ENCODE measurements around the gene NME9.

DNA sequence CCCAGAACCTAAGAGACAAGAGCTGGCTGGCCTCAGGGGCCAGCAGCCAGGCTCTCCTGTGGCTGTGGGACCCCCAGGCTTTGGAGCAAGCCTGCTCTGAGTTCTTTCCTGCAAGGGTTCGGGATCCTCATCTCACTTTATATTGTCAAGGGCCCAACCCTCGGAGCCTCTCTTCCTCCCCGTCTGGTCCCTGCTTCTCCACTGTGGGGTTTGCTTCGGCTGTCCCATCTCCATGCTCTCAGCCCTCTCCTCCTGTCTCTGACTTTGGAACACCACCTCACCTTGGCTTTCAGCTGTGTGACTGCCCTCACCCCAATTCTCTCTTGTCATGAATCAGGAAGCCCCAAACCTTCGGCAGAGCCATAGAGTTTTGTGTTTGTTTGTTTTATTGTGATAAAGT lies 48.7 kb upstream of the NME9 start:
- TF ChIP-seq, protein P1, sequence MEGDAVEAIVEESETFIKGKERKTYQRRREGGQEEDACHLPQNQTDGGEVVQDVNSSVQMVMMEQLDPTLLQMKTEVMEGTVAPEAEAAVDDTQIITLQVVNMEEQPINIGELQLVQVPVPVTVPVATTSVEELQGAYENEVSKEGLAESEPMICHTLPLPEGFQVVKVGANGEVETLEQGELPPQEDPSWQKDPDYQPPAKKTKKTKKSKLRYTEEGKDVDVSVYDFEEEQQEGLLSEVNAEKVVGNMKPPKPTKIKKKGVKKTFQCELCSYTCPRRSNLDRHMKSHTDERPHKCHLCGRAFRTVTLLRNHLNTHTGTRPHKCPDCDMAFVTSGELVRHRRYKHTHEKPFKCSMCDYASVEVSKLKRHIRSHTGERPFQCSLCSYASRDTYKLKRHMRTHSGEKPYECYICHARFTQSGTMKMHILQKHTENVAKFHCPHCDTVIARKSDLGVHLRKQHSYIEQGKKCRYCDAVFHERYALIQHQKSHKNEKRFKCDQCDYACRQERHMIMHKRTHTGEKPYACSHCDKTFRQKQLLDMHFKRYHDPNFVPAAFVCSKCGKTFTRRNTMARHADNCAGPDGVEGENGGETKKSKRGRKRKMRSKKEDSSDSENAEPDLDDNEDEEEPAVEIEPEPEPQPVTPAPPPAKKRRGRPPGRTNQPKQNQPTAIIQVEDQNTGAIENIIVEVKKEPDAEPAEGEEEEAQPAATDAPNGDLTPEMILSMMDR (conservative IDR thresholded peaks at IDR 0.05; ENCODE audit: low read length) = no peak
- TF ChIP-seq EZH2phosphoT487 (IDR thresholded peaks at IDR 0.05; ENCODE audit: borderline replicate concordance) = no peak
